Choroid plexus epithelial cell (primary cell): ENCODE data around the gene WNT1.

Experiments
- DNase-seq: peaks from one replicate; pipeline ENCODE4 v3.0.0-alpha.2; 2010; ENCODE audit warnings: low read depth
- H3K4me3 ChIP-seq: 2 replicates; pipeline ENCODE4 v1.5.1; 2011; ENCODE audit warnings: low read depth, mild to moderate bottlenecking, control low read depth, low read length, moderate library complexity
- CTCF ChIP-seq: conservative IDR thresholded peaks from 2 replicates; pipeline ENCODE4 v1.5.1; 2011; ENCODE audit warnings: low read depth, mild to moderate bottlenecking, control low read depth, inconsistent platforms, low read length, moderate library complexity

WNT1 gene

DNA sequence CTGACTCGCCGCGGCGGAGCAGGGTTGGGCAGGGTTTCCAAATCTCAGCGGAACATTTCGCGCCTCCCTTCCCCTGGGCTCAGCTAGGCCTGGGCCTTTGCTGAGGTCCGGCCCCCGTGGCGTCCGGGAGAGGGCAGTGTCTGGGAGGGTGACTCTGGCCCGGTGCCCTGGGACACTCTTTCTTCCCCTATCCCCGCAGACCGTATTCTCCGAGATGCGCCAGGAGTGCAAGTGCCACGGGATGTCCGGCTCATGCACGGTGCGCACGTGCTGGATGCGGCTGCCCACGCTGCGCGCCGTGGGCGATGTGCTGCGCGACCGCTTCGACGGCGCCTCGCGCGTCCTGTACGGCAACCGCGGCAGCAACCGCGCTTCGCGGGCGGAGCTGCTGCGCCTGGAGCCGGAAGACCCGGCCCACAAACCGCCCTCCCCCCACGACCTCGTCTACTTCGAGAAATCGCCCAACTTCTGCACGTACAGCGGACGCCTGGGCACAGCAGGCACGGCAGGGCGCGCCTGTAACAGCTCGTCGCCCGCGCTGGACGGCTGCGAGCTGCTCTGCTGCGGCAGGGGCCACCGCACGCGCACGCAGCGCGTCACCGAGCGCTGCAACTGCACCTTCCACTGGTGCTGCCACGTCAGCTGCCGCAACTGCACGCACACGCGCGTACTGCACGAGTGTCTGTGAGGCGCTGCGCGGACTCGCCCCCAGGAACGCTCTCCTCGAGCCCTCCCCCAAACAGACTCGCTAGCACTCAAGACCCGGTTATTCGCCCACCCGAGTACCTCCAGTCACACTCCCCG lies 3.0 kb downstream of the WNT1 start:
- no peak for DNase-seq
- no peak for TF ChIP-seq CTCF
- H3K4me3 ChIP-seq: no peak overlapping the region

- H3K4me3 ChIP-seq: no peak overlapping the region
- no peak for DNase-seq
- TF ChIP-seq CTCF: no peak
Measured at GRCh38 chr12:48981757-48982157, 3.6 kb downstream of the WNT1 start.

DNA sequence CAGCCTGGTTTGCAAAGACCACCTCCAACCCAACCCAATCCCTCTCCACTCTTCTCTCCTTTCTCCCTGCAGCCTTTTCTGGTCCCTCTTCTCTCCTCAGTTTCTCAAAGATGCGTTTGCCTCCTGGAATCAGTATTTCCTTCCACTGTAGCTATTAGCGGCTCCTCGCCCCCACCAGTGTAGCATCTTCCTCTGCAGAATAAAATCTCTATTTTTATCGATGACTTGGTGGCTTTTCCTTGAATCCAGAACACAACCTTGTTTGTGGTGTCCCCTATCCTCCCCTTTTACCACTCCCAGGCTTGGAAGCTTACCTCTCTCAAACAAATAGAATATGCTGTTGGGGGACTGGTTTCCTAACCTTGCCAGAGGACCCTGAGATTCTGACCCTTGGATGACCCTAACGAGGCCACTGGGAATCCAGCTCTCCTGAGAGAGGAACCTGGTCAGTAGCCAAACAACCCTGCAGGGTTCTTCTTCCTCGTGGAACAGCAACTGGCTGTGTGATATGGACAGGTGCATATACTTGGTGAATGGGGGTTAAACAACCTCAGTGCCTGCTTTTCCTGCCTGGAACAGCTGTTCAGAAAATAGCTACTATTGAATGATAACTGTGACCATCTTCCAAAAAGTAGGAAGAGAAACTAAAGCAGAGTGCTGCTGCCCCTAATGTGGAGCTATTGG lies 4.4 kb downstream of the WNT1 start:
- no peak for TF ChIP-seq CTCF
- H3K4me3 ChIP-seq: no peak overlapping the region
- DNase-seq: no peak

- no peak overlapping the region for H3K4me3 ChIP-seq
- TF ChIP-seq CTCF: no peak
- DNase-seq: no peak
Measured at GRCh38 chr12:48985475-48985897, 7.4 kb downstream of the WNT1 start.

GRCh38 chr12:48985901-48986300 lies 7.8 kb downstream of the WNT1 start:
- H3K4me3 ChIP-seq: no peak overlapping the region
- no peak for DNase-seq
- no peak for TF ChIP-seq CTCF

- TF ChIP-seq CTCF: no peak
- DNase-seq: no peak
- H3K4me3 ChIP-seq: no peak overlapping the region
Measured at GRCh38 chr12:48986720-48987291, 8.7 kb downstream of the WNT1 start.
